NOMO-1 (cell line): Measurements from ENCODE around the gene HIVEP2.

Source experiments
- DNase-seq, 2 experiments: peaks; one replicate each; lab custom pipeline; 2025; ENCODE audit not compliant: unreplicated experiment in 2 of 2; lab: John Stamatoyannopoulos, UW

Gene HIVEP2

GRCh38 chr6:142946181-142946923, 1.4 kb upstream of the HIVEP2 start:
- DNase-seq: peak in 1 of 2 experiments; percentile 11

GRCh38 chr6:142945446-142946180, 637 bp upstream of the HIVEP2 start:
- peak in 1 of 2 experiments; percentile 21 for DNase-seq

GRCh38 chr6:142944124-142945048, 590 bp downstream of the HIVEP2 start:
- no peak for DNase-seq

GRCh38 chr6:142943711-142944123, 1.3 kb downstream of the HIVEP2 start:
- peak in 1 of 2 experiments; percentile 7 for DNase-seq

- peak in 1 of 2 experiments; percentile 20 for DNase-seq
Observed at GRCh38 chr6:142942805-142943227, 2.2 kb downstream of the HIVEP2 start.

- DNase-seq: no peak
Observed at GRCh38 chr6:142942238-142942637, 2.7 kb downstream of the HIVEP2 start.

GRCh38 chr6:142941018-142941417, 4.0 kb downstream of the HIVEP2 start:
- DNase-seq: no peak

GRCh38 chr6:142940487-142940886, 4.5 kb downstream of the HIVEP2 start:
- DNase-seq: no peak

GRCh38 chr6:142938510-142938909, 6.5 kb downstream of the HIVEP2 start:
- DNase-seq: no peak

GRCh38 chr6:142937986-142938385, 7.0 kb downstream of the HIVEP2 start:
- DNase-seq: no peak

- no peak for DNase-seq
Observed at GRCh38 chr6:142935553-142936517, 9.1 kb downstream of the HIVEP2 start.

- DNase-seq: no peak
Observed at GRCh38 chr6:142934599-142934998, 10.4 kb downstream of the HIVEP2 start.

GRCh38 chr6:142934106-142934505, 10.9 kb downstream of the HIVEP2 start:
- DNase-seq: no peak

GRCh38 chr6:142933701-142934100, 11.3 kb downstream of the HIVEP2 start:
- no peak for DNase-seq

GRCh38 chr6:142932889-142933288, 12.1 kb downstream of the HIVEP2 start:
- DNase-seq: no peak

- no peak for DNase-seq
Observed at GRCh38 chr6:142929751-142930358, 15.1 kb downstream of the HIVEP2 start.

GRCh38 chr6:142927904-142928303, 17.1 kb downstream of the HIVEP2 start:
- DNase-seq: no peak

- no peak for DNase-seq
Observed at GRCh38 chr6:142927271-142927580, 17.8 kb downstream of the HIVEP2 start.

- peak; percentile 4 to 13 for DNase-seq
Observed at GRCh38 chr6:142926494-142927270, 18.3 kb downstream of the HIVEP2 start.
